HepG2 (cell line): ENCODE measurements around the gene FLT3LG. TPM values are rescaled to one million over a fixed set of nuclear protein-coding genes. Genes with fewer than 3 reads are reported as not detected.

ENCODE experiments used
- CC2D1A ChIP-seq: sonication (generic); formaldehyde crosslinking; IDR thresholded peaks from 2 replicates; pipeline ENCODE4 v1.8.1; 2023; ENCODE audit warnings: mild to moderate bottlenecking, missing genetic modification reagents
- CREM ChIP-seq, 2 experiments: sonication (generic) in 1 of 2; formaldehyde crosslinking in 1 of 2; IDR thresholded peaks; 2 replicates each; pipeline versions ENCODE4 v1.4.0 to v1.6.1; 2016 to 2020; ENCODE audit warnings: antibody characterized with exemption in 1 of 2, mild to moderate bottlenecking in 1 of 2, missing genetic modification reagents in 1 of 2
- FOXM1 ChIP-seq: sonication (generic); formaldehyde crosslinking; IDR thresholded peaks from 2 replicates; pipeline ENCODE4 v1.5.0; 2020; ENCODE audit warnings: missing genetic modification reagents
- HCFC1 ChIP-seq: fragments of 150-350 bp; IDR thresholded peaks from 2 replicates; pipeline ENCODE4 v1.6.1; 2014; ENCODE audit warnings: low read depth, low read length
- HIVEP1 ChIP-seq: sonication (generic); formaldehyde crosslinking; IDR thresholded peaks from 2 replicates; pipeline ENCODE4 v1.4.0; 2020; ENCODE audit warnings: mild to moderate bottlenecking, missing genetic modification reagents
- HNF4A ChIP-seq: sonication (generic); formaldehyde crosslinking; IDR thresholded peaks from 2 replicates; pipeline ENCODE4 v1.4.0; 2020; ENCODE audit warnings: missing genetic modification reagents
- JARID2 ChIP-seq: sonication (generic); formaldehyde crosslinking; IDR thresholded peaks from 2 replicates; pipeline ENCODE4 v1.8.1; 2023; ENCODE audit warnings: missing genetic modification reagents, inconsistent platforms; ENCODE audit not compliant: insufficient replicate concordance
- MIXL1 ChIP-seq: IDR thresholded peaks from 2 replicates; pipeline ENCODE4 v1.6.1; 2016
- MXI1 ChIP-seq: IDR thresholded peaks from 3 replicates; pipeline ENCODE4 v1.6.1; 2012; ENCODE audit warnings: low read depth, low read length, inconsistent platforms, borderline replicate concordance
- NCOA1 ChIP-seq: sonication (generic); formaldehyde crosslinking; IDR thresholded peaks from 2 replicates; pipeline ENCODE4 v1.9.0; 2021; ENCODE audit warnings: missing genetic modification reagents
- NFKB2 ChIP-seq: sonication (generic); formaldehyde crosslinking; IDR thresholded peaks from 2 replicates; pipeline ENCODE4 v1.4.0; 2020; ENCODE audit warnings: missing genetic modification reagents, borderline replicate concordance
- PITX1 ChIP-seq: sonication (generic); formaldehyde crosslinking; IDR thresholded peaks from 2 replicates; pipeline ENCODE4 v1.5.1; 2020; ENCODE audit warnings: mild to moderate bottlenecking, missing genetic modification reagents
- SUZ12 ChIP-seq: fragments of 150-350 bp; IDR thresholded peaks from 2 replicates; pipeline ENCODE4 v1.6.1; 2014; ENCODE audit warnings: low read depth, low read length
- TEAD3 ChIP-seq: optimal IDR thresholded peaks from 2 replicates; pipeline ENCODE3; 2016; ENCODE audit warnings: borderline replicate concordance
- YEATS4 ChIP-seq: sonication (generic); formaldehyde crosslinking; IDR thresholded peaks from 2 replicates; pipeline ENCODE4 v1.4.0; 2020; ENCODE audit warnings: missing genetic modification reagents, borderline replicate concordance
- ZNF12 ChIP-seq: sonication (generic); formaldehyde crosslinking; IDR thresholded peaks from 2 replicates; pipeline ENCODE4 v1.5.0; 2020; ENCODE audit warnings: missing genetic modification reagents
- ZNF20 ChIP-seq: sonication (generic); formaldehyde crosslinking; IDR thresholded peaks from 2 replicates; pipeline ENCODE4 v1.4.0; 2020; ENCODE audit warnings: mild to moderate bottlenecking, moderate library complexity, missing genetic modification reagents
- ZNF333 ChIP-seq: sonication (generic); formaldehyde crosslinking; IDR thresholded peaks from 2 replicates; pipeline ENCODE4 v1.4.0; 2020; ENCODE audit warnings: mild to moderate bottlenecking, missing genetic modification reagents, borderline replicate concordance
- ZNF550 ChIP-seq: sonication (generic); formaldehyde crosslinking; IDR thresholded peaks from 2 replicates; pipeline ENCODE4 v1.4.0; 2020; ENCODE audit warnings: mild to moderate bottlenecking, missing genetic modification reagents, borderline replicate concordance
- ZNF563 ChIP-seq: sonication (generic); formaldehyde crosslinking; IDR thresholded peaks from 2 replicates; pipeline ENCODE4 v1.8.0; 2022; ENCODE audit warnings: mild to moderate bottlenecking, moderate library complexity, missing genetic modification reagents
- ZNF589 ChIP-seq: sonication (generic); formaldehyde crosslinking; conservative IDR thresholded peaks from 2 replicates; pipeline ENCODE4 v1.8.0; 2022; ENCODE audit warnings: mild to moderate bottlenecking, moderate library complexity, missing genetic modification reagents
- ZNF614 ChIP-seq: IDR thresholded peaks from 2 replicates; pipeline ENCODE4 v1.6.1; 2018; ENCODE audit warnings: missing biosample characterization, missing genetic modification reagents, inconsistent platforms, borderline replicate concordance
- ZNF781 ChIP-seq: sonication (generic); formaldehyde crosslinking; IDR thresholded peaks from 2 replicates; pipeline ENCODE4 v1.5.1; 2020; ENCODE audit warnings: borderline replicate concordance, mild to moderate bottlenecking, missing genetic modification reagents; ENCODE audit errors: not compliant biosample characterization
- ZSCAN5A ChIP-seq: sonication (generic); formaldehyde crosslinking; IDR thresholded peaks from 2 replicates; pipeline ENCODE4 v1.8.0; 2022; ENCODE audit warnings: mild to moderate bottlenecking, missing genetic modification reagents, borderline replicate concordance
- polyA plus RNA-seq, 8 experiments: library from polyadenylated mRNA; depleted of rRNA in 3 of 8; stranded (reverse) in 7 of 8; unstranded in 1 of 8; fragments of >200 nt; fragmentation: Illumina TruSeq in 4 of 8; extraction: Trizol in 4 of 8; gene quantifications; 2 replicates each; pipeline versions ENCODE4 v1.2.1 to v1.2.3, GENCODE V29; 2011 to 2016; ENCODE audit warnings: low read depth in 4 of 8, missing spikeins in 1 of 8, mixed read lengths in 1 of 8; ENCODE audit not compliant: insufficient read depth in 1 of 8
- total RNA-seq, 5 experiments: library from RNA; depleted of rRNA; stranded (reverse); fragments of >200 nt; fragmentation: Illumina TruSeq; extraction: Trizol; gene quantifications; 2 replicates each; pipeline ENCODE4 v1.2.3, GENCODE V29; 2016; ENCODE audit warnings: low read depth in 1 of 5
- TF ChIP-seq, protein P1 (sequence below): sonication (generic); formaldehyde crosslinking; IDR thresholded peaks from 2 replicates; pipeline ENCODE4 v1.8.0; 2022; ENCODE audit warnings: mild to moderate bottlenecking, missing genetic modification reagents, moderate library complexity
- TF ChIP-seq, protein P2 (sequence below), 2 experiments: sonication (generic) in 1 of 2; formaldehyde crosslinking in 1 of 2; IDR thresholded peaks; 2 replicates each; pipeline versions ENCODE4 v1.4.0 to v1.6.1; 2018 to 2020; ENCODE audit warnings: missing genetic modification reagents in 2 of 2, borderline replicate concordance in 1 of 2, low read depth in 1 of 2, mild to moderate bottlenecking in 1 of 2, missing biosample characterization in 1 of 2

The FLT3LG gene
- total and polyA plus RNA-seq, 2 of the 13 experiments (the other 11 are each of a cell fraction or from before 2014, with no cell fraction given): 1.5 to 2.6 TPM

DNA sequence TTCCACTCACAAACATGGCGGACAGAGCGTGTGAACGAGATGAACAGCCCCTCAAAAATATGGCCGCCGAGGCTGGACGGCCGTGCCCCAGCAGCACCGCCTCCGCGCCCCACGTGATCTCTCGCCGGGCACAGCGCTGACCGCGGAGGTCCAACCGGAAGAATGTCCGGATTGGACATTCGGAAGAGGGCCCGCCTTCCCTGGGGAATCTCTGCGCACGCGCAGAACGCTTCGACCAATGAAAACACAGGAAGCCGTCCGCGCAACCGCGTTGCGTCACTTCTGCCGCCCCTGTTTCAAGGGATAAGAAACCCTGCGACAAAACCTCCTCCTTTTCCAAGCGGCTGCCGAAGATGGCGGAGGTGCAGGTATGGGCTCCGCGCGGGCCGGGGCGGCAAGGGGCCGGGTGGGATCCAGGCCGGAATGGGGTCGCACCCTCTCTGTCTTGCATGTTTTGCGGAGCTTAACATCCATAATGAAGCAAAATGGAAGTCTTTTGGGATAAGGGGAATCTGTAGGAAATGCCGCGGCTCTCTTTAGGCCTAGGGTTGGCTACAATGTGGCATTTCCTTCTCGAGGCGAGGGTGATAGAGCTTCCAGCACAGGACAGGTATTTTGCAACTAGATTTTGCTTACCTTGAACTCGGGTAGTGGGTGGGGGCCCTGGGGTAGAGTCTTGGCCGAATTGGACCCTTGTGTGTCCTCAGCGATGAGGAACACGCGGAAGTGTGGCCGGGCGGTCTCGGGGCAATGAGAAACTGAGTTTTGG lies 13.4 kb downstream of the FLT3LG start, which contains the start of gene RPL13A (continued):
- TF ChIP-seq, protein P1, sequence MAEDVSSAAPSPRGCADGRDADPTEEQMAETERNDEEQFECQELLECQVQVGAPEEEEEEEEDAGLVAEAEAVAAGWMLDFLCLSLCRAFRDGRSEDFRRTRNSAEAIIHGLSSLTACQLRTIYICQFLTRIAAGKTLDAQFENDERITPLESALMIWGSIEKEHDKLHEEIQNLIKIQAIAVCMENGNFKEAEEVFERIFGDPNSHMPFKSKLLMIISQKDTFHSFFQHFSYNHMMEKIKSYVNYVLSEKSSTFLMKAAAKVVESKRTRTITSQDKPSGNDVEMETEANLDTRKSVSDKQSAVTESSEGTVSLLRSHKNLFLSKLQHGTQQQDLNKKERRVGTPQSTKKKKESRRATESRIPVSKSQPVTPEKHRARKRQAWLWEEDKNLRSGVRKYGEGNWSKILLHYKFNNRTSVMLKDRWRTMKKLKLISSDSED (CRISPR knock-in tag): no peak
- peak; percentile 13; the same call in 1 of the 2 replicates for TF ChIP-seq MIXL1 (CRISPR knock-in tag)
- TF ChIP-seq ZNF333: peak; percentile 23; the same call in 1 of the 2 replicates
- TF ChIP-seq ZNF20: no peak
- TF ChIP-seq JARID2: no peak
- TF ChIP-seq PITX1: peak; percentile 66
- TF ChIP-seq ZNF12 (CRISPR knock-in tag): 0 out of 2 replicates have a peak, but pooled peaks have one; percentile 57
- peak; percentile 54; the same call in 1 of the 2 replicates for TF ChIP-seq FOXM1 (CRISPR knock-in tag)
- no peak for TF ChIP-seq CC2D1A (CRISPR knock-in tag)
- no peak for TF ChIP-seq ZNF550
- TF ChIP-seq CREM (IDR thresholded peaks at IDR 0.05): peak; percentile 97
- peak; percentile 21; the same call in 1 of the 2 replicates for TF ChIP-seq CREM (CRISPR knock-in tag; IDR thresholded peaks at IDR 0.05)
- peak; percentile 58; the same call in 1 of the 3 replicates for TF ChIP-seq MXI1
- TF ChIP-seq HCFC1: peak; percentile 75
- TF ChIP-seq YEATS4 (CRISPR knock-in tag): peak; percentile 76; the same call in 1 of the 2 replicates
- no peak for TF ChIP-seq ZSCAN5A (CRISPR knock-in tag)
- TF ChIP-seq HNF4A: peak; percentile 35
- TF ChIP-seq, protein P2, sequence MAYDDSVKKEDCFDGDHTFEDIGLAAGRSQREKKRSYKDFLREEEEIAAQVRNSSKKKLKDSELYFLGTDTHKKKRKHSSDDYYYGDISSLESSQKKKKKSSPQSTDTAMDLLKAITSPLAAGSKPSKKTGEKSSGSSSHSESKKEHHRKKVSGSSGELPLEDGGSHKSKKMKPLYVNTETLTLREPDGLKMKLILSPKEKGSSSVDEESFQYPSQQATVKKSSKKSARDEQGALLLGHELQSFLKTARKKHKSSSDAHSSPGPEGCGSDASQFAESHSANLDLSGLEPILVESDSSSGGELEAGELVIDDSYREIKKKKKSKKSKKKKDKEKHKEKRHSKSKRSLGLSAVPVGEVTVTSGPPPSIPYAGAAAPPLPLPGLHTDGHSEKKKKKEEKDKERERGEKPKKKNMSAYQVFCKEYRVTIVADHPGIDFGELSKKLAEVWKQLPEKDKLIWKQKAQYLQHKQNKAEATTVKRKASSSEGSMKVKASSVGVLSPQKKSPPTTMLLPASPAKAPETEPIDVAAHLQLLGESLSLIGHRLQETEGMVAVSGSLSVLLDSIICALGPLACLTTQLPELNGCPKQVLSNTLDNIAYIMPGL (CRISPR knock-in tag; IDR thresholded peaks at IDR 0.05; ENCODE audit: borderline replicate concordance in 1 of 2, low read depth in 1 of 2): peak; percentile 84 to 92
- no peak for TF ChIP-seq ZNF781 (CRISPR knock-in tag)
- TF ChIP-seq ZNF589: 0 out of 2 replicates have a peak, but pooled peaks have one; percentile 66
- peak; percentile 65 for TF ChIP-seq TEAD3 (CRISPR knock-in tag)
- TF ChIP-seq ZNF563 (CRISPR knock-in tag): peak; percentile 64; the same call in 1 of the 2 replicates
- peak; percentile 41; the same call in 1 of the 2 replicates for TF ChIP-seq HIVEP1 (CRISPR knock-in tag)
- no peak for TF ChIP-seq NCOA1
- TF ChIP-seq SUZ12: no peak
- peak; percentile 58; the same call in 1 of the 2 replicates for TF ChIP-seq ZNF614 (CRISPR knock-in tag)
- TF ChIP-seq NFKB2 (CRISPR knock-in tag): peak; percentile 82; the same call in 1 of the 2 replicates
